ENCODE results near the gene MCC.

Gene MCC

DNA sequence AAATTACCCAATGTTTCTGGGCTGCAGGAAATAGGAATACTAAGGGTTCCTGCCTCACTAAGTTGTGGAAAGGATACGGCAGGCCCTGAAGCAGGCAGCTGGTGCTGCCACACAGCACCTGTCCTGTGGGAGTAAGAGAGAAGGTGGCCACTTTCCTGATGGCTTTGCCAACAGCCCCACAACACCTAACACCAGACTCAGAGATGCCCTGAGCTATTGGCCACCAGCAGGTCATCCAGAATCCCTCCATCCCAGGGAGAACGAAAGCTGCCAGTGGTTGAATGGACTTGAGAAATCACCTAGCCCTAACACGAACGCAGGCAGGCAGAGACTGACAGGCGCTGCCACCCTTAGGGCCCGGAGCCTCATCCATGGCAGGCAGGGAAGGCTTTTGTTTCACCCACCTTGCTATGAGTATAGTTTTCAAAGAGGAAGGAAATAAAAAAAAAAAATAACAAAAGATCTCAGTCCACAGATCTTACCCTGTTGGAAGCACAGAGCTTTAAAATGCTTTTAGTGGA lies 429.5 kb downstream of the MCC start:
- no peak overlapping the region for H3K4me3 ChIP-seq (ENCODE audit: low read depth, low read length)
- TF ChIP-seq, protein P1, sequence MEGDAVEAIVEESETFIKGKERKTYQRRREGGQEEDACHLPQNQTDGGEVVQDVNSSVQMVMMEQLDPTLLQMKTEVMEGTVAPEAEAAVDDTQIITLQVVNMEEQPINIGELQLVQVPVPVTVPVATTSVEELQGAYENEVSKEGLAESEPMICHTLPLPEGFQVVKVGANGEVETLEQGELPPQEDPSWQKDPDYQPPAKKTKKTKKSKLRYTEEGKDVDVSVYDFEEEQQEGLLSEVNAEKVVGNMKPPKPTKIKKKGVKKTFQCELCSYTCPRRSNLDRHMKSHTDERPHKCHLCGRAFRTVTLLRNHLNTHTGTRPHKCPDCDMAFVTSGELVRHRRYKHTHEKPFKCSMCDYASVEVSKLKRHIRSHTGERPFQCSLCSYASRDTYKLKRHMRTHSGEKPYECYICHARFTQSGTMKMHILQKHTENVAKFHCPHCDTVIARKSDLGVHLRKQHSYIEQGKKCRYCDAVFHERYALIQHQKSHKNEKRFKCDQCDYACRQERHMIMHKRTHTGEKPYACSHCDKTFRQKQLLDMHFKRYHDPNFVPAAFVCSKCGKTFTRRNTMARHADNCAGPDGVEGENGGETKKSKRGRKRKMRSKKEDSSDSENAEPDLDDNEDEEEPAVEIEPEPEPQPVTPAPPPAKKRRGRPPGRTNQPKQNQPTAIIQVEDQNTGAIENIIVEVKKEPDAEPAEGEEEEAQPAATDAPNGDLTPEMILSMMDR (IDR thresholded peaks at IDR 0.05; ENCODE audit: low read depth, low read length, missing control alignments) = no peak
- in situ Hi-C loops (cut with HindIII; ENCODE audit: low sequenced_read_pairs) = no loop called here
- DNase-seq (ENCODE audit: low read depth) = no peak

DNA sequence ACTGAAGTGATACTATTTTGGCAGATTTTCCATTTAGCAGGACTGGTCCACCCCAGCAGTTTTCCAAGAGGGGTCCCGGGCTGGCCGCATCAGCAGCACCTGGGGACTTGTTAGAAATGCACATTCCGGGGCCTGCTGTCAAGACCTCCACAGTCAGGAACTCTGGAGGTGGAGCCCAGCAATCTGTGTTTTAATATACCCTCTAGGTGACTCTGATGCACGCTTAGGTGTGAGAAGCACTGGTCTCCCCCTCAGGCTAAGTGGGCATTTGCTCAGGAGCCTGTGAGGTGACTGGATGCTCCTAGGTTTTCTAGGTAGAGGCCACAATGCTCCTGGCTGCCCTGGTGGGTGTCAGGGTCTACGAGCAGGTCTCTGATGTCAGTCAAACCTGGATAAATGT lies 430.0 kb downstream of the MCC start:
- in situ Hi-C loops (cut with HindIII; ENCODE audit: low sequenced_read_pairs) = no loop called here
- DNase-seq (ENCODE audit: low read depth) = no peak
- H3K4me3 ChIP-seq (ENCODE audit: low read depth, low read length) = no peak overlapping the region
- TF ChIP-seq, protein P1 (IDR thresholded peaks at IDR 0.05; ENCODE audit: low read depth, low read length, missing control alignments) = no peak

DNA sequence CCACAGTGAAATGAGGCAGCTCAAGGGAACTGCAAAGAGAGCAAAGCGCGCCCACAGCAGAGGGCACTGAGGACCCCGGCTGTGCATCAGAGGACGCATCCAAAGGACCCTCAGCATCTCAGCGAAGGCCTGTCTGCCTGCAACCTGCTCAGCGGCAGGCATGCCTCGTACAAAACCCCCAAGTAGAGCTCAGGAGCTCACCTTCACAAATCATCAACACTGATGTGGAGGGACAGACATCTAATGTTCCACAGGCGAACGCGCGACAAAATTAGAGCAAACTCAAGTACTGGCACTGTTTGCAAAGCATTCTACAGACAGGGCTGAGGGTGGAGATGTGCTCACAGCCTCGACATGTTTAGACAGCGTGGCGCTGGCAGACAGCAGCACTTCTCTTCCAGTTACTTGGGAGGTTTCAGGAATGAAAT lies 430.7 kb downstream of the MCC start:
- in situ Hi-C loops (cut with HindIII; ENCODE audit: low sequenced_read_pairs) = no loop called here

DNA sequence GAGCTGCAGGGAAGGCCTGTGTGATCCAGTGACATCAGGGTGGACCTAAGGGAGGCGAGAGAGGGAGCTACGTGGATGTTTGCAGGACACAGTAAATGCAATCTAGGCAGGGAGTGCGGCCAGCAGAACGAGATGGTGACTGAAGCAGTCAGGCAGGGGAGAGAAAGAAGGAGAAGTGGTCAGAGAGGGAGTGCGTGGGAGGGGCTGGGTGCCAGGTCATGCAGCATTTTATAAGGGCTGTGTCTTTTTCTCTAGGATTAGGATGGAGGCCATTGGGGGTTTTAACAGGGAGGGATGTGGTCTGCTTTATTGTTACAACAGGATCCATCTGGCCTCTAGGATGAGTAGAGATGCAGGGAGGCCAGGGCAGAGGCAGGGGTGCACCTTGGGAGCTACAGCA lies 431.3 kb downstream of the MCC start:
- DNase-seq (ENCODE audit: low read depth) = no peak
- TF ChIP-seq, protein P1 (IDR thresholded peaks at IDR 0.05; ENCODE audit: low read depth, low read length, missing control alignments) = no peak
- in situ Hi-C loops (cut with HindIII; ENCODE audit: low sequenced_read_pairs) = no loop called here
- H3K4me3 ChIP-seq (ENCODE audit: low read depth, low read length) = no peak overlapping the region

More for the DNA sequence above, 430.7 kb downstream of the MCC start:
- H3K4me3 ChIP-seq (ENCODE audit: low read depth, low read length) = no peak overlapping the region
- TF ChIP-seq, protein P1 (IDR thresholded peaks at IDR 0.05; ENCODE audit: low read depth, low read length, missing control alignments) = no peak
- DNase-seq (ENCODE audit: low read depth) = no peak

DNA sequence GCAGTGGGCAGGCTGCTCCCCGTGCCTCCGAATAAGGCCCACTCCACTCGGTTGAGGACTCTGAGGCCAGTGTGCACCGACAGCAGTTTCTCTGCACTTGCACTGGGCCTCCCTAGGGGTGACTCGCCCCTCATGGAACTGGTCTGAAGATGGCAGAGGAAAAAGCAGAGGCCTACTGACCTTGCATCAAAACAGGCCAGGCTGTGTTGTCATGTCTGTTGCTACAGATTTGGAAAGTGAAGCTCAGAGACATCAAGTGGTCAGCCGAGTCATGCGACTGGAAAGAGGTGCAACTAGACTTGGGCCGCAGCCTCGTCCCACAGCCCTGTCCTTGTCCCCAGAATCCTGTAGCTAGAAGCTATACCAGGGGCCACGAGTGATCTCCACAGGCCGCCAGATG lies 433.4 kb downstream of the MCC start:
- TF ChIP-seq, protein P1 (IDR thresholded peaks at IDR 0.05; ENCODE audit: low read depth, low read length, missing control alignments) = no peak
- DNase-seq (ENCODE audit: low read depth) = no peak
- in situ Hi-C loops (cut with HindIII; ENCODE audit: low sequenced_read_pairs) = no loop called here
- no peak overlapping the region for H3K4me3 ChIP-seq (ENCODE audit: low read depth, low read length)

DNA sequence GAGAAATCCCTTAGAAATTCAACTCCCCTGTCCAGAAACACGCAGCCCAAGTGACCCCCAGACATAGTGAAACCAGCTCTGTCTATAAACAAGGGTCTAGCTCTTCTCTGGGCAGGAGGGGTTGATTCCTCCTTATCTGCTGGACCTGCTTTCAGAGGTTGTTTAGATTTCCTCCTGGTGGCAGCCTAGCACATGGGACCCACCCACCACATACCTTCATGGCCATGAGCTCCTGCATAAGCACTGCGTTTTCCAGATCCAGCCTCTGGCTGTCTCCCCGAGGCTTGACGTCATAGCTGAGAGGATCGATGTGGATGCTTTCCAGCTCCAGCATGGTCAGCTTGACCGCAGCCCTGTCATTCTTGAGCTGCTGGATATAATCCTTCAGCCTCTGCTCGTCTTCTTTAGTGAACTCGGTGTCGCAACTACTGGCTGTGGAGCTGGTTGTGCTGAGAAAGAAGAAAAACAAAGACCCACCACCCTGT lies 434.7 kb downstream of the MCC start:
- no peak overlapping the region for H3K4me3 ChIP-seq (ENCODE audit: low read depth, low read length)
- TF ChIP-seq, protein P1 (IDR thresholded peaks at IDR 0.05; ENCODE audit: low read depth, low read length, missing control alignments) = no peak
- DNase-seq (ENCODE audit: low read depth) = no peak
- in situ Hi-C loops (cut with HindIII; ENCODE audit: low sequenced_read_pairs) = no loop called here

Measured in astrocyte of the cerebellum (primary cell).